ENCODE measurements around the gene ALAS1. TPM values are rescaled to one million over a fixed set of nuclear protein-coding genes. Genes with fewer than 3 reads are reported as not detected.

Gene ALAS1
- total RNA-seq, 1 experiment from 2014 or later: 89.4 TPM

DNA sequence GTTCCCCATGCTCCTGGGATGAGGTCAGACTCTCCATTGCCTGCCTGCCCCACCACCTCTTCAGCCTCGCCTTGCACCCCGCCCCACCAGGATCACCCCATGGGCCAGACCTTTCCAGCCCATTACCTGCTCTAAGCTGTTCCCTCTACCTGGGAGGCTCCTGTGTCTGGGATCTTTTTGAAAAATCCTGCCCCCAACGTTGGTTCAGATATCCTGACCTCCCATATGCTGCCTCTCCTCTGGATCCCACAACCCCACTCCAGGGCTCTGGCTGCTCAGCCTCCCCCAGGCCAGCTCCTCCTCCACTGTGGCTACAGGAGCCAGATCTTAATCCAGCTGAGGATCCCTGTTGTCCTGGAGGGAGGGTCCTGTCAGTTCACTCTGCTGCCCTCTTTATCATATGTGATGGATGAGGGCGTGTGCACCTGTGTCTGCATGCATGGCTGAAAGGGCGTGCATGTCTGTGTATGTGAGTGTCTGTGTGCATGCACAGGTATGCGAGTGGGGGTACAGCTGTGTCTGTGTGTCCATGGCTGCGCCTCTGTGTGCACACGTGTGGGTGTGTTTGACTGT, 21.7 kb upstream of the ALAS1 start:
- Histone ChIP-seq H3K27me3 (ENCODE audit: control insufficient read depth, insufficient read depth, low read length) (no peaks in the 10 kb centered on the region), H3K4me1 (ENCODE audit: control insufficient read depth, insufficient read depth, low read length) (peaks cover 8% of the 10 kb centered on the region), H3K4me3 (ENCODE audit: low read depth in 2 of 2, low read length in 2 of 2) (no peak overlapping the region), H3K36me3 (ENCODE audit: control insufficient read depth, insufficient read depth, low read length) (no peaks in the 10 kb centered on the region), H3K9me3 (ENCODE audit: control insufficient read depth, insufficient read depth, low read depth, low read length) (no peaks in the 10 kb centered on the region), H3K27ac (ENCODE audit: low read length) (no peak overlapping the region)
- DNase-seq (ENCODE audit: low read depth, low spot score) (no peak), ATAC-seq (no peak)
- ChIA-PET POLR2A (no interaction called here), CTCF (no interaction called here)
- intact Hi-C loops (cut with micrococcal nuclease; ENCODE audit: unreplicated experiment): no loop called here
- no TSS peak for BruUV-seq (replicated peaks)
- TF ChIP-seq TCF7L2 (IDR thresholded peaks at IDR 0.05; ENCODE audit: low read depth, low read length): no peak
- TF ChIP-seq REST (IDR thresholded peaks at IDR 0.05; ENCODE audit: insufficient read depth in 1 of 2, low read depth in 2 of 2, low read length in 1 of 2): no peak
- TF ChIP-seq POLR2AphosphoS5 (IDR thresholded peaks at IDR 0.05; ENCODE audit: low read depth, low read length): no peak
- TF ChIP-seq CTCF (IDR thresholded peaks at IDR 0.05): no peak
- TF ChIP-seq SIN3A (IDR thresholded peaks at IDR 0.05; ENCODE audit: borderline replicate concordance, insufficient read depth, low read depth, low read length): no peak
- in situ Hi-C loops (cut with HindIII; ENCODE audit: low pct_unique_long_range_greater_than_20kb, low sequenced_read_pairs): no loop called here

- intact Hi-C loops (cut with micrococcal nuclease; ENCODE audit: unreplicated experiment) (no loop called here), in situ Hi-C loops (cut with HindIII; ENCODE audit: low pct_unique_long_range_greater_than_20kb, low sequenced_read_pairs) (no loop called here)
- DNase-seq (ENCODE audit: low read depth, low spot score) (no peak), ATAC-seq (no peak; the same call in 1 of the 2 replicates)
- TF ChIP-seq SIN3A (IDR thresholded peaks at IDR 0.05; ENCODE audit: borderline replicate concordance, insufficient read depth, low read depth, low read length) (no peak), CTCF (IDR thresholded peaks at IDR 0.05) (no peak), REST (IDR thresholded peaks at IDR 0.05; ENCODE audit: insufficient read depth in 1 of 2, low read depth in 2 of 2, low read length in 1 of 2) (no peak), POLR2AphosphoS5 (IDR thresholded peaks at IDR 0.05; ENCODE audit: low read depth, low read length) (no peak), TCF7L2 (IDR thresholded peaks at IDR 0.05; ENCODE audit: low read depth, low read length) (no peak)
- POLR2A ChIA-PET: no interaction called here
- Histone ChIP-seq H3K27ac (ENCODE audit: low read length) (no peak overlapping the region), H3K36me3 (ENCODE audit: control insufficient read depth, insufficient read depth, low read length) (no peaks in the 10 kb centered on the region), H3K4me1 (ENCODE audit: control insufficient read depth, insufficient read depth, low read length) (no peaks in the 10 kb centered on the region; the same call in 1 of the 2 replicates), H3K4me3 (ENCODE audit: low read depth in 2 of 2, low read length in 2 of 2) (no peak overlapping the region), H3K9me3 (ENCODE audit: control insufficient read depth, insufficient read depth, low read depth, low read length) (no peaks in the 10 kb centered on the region), H3K27me3 (ENCODE audit: control insufficient read depth, insufficient read depth, low read length) (no peaks in the 10 kb centered on the region)
- CTCF ChIA-PET: no interaction called here
- BruUV-seq (replicated peaks): no TSS peak
Observed at GRCh38 chr3:52176951-52177700, 20.8 kb upstream of the ALAS1 start.
